HEK293 (cell line): Measurements from ENCODE around the gene ZNF330.
A peak's percentile ranks its signal among the peaks of the same experiment; 100 is the strongest.

ENCODE experiments used
- CTCF ChIA-PET: fragments of 350-600 bp; formaldehyde crosslinking; extraction: SDS; loops from one replicate; lab custom pipeline; 2021; ENCODE audit warnings: antibody characterized with exemption; lab: Yijun Ruan, JAX
- POLR2A ChIA-PET: fragments of 300-600 bp; formaldehyde crosslinking; extraction: SDS; loops from one replicate; lab custom pipeline; 2020; ENCODE audit warnings: antibody characterized with exemption, inconsistent platforms; lab: Yijun Ruan, JAX
- H3K27ac ChIP-seq: fragments of 200-500 bp; sonication (Bioruptor generic); 2 replicates; pipeline ENCODE4 v1.5.1; 2014; ENCODE audit warnings: low read depth, low read length, control low read depth, inconsistent platforms; ENCODE audit errors: extremely low read depth
- H3K36me3 ChIP-seq, 2 experiments: fragments of 200-500 bp in 1 of 2; sonication (Bioruptor generic) in 1 of 2; 1 replicate in 1 of 2; 2 replicates in 1 of 2; pipeline ENCODE4 v1.5.1; 2014 to 2017; ENCODE audit warnings: inconsistent platforms in 2 of 2, low read length in 2 of 2; ENCODE audit not compliant: control insufficient read depth in 2 of 2, insufficient read depth in 1 of 2
- H3K4me1 ChIP-seq: fragments of 200-500 bp; sonication (Bioruptor generic); 2 replicates; pipeline ENCODE4 v1.5.1; 2014; ENCODE audit warnings: mild to moderate bottlenecking, low read length, inconsistent platforms; ENCODE audit not compliant: control insufficient read depth, insufficient read depth
- H3K4me3 ChIP-seq: 2 replicates; pipeline ENCODE4 v1.5.1; 2011; ENCODE audit warnings: low read depth, mild to moderate bottlenecking, control low read depth, low read length, moderate library complexity
- H3K9me3 ChIP-seq: fragments of 200-500 bp; sonication (Bioruptor generic); 2 replicates; pipeline ENCODE4 v1.5.1; 2014; ENCODE audit warnings: low read depth, low read length, inconsistent platforms; ENCODE audit not compliant: control insufficient read depth, insufficient read depth
- GLI2 ChIP-seq: fragments of 450-650 bp; formaldehyde crosslinking; IDR thresholded peaks from 2 replicates; pipeline ENCODE4; 2017; ENCODE audit warnings: missing biosample characterization, missing genetic modification characterization, low read depth, borderline replicate concordance
- HOXC10 ChIP-seq: sonication (generic); formaldehyde crosslinking; IDR thresholded peaks from 2 replicates; pipeline ENCODE4 v1.8.1; 2023; ENCODE audit warnings: mild to moderate bottlenecking, missing genetic modification reagents
- MEIS1 ChIP-seq: sonication (generic); formaldehyde crosslinking; IDR thresholded peaks from 2 replicates; pipeline ENCODE4 v1.8.1; 2022; ENCODE audit warnings: missing genetic modification reagents, mild to moderate bottlenecking, borderline replicate concordance
- SP7 ChIP-seq: fragments of 450-650 bp; formaldehyde crosslinking; IDR thresholded peaks from 2 replicates; pipeline ENCODE4 v1.5.1; 2016; ENCODE audit warnings: missing biosample characterization, missing genetic modification characterization
- ZBTB1 ChIP-seq: fragments of 450-650 bp; formaldehyde crosslinking; IDR thresholded peaks from 2 replicates; pipeline ENCODE4 v1.5.1; 2016; ENCODE audit warnings: missing biosample characterization, missing genetic modification characterization
- ZFP3 ChIP-seq: fragments of 450-650 bp; formaldehyde crosslinking; IDR thresholded peaks from 2 replicates; pipeline ENCODE4 v1.5.1; 2016; ENCODE audit warnings: low read depth, missing biosample characterization, missing genetic modification characterization
- ZFP37 ChIP-seq: fragments of 450-650 bp; formaldehyde crosslinking; IDR thresholded peaks from 2 replicates; pipeline ENCODE4 v1.5.1; 2016; ENCODE audit warnings: missing biosample characterization, missing genetic modification characterization
- ZNF114 ChIP-seq: fragments of 450-650 bp; formaldehyde crosslinking; IDR thresholded peaks from 2 replicates; pipeline ENCODE4 v1.5.0; 2017; ENCODE audit warnings: missing biosample characterization, missing genetic modification characterization
- ZNF146 ChIP-seq: fragments of 450-650 bp; formaldehyde crosslinking; IDR thresholded peaks from 2 replicates; pipeline ENCODE4 v1.5.1; 2016; ENCODE audit warnings: missing biosample characterization, missing genetic modification characterization
- ZNF175 ChIP-seq: fragments of 450-650 bp; formaldehyde crosslinking; IDR thresholded peaks from 2 replicates; pipeline ENCODE4 v1.5.1; 2016; ENCODE audit warnings: missing biosample characterization, missing genetic modification characterization
- ZNF2 ChIP-seq: fragments of 450-650 bp; formaldehyde crosslinking; IDR thresholded peaks from 2 replicates; pipeline ENCODE4 v1.5.1; 2016; ENCODE audit warnings: missing biosample characterization, missing genetic modification characterization
- ZNF223 ChIP-seq: fragments of 450-650 bp; formaldehyde crosslinking; IDR thresholded peaks from 2 replicates; pipeline ENCODE4 v1.5.1; 2016; ENCODE audit warnings: missing biosample characterization, missing genetic modification characterization
- ZNF266 ChIP-seq: fragments of 450-650 bp; formaldehyde crosslinking; IDR thresholded peaks from 2 replicates; pipeline ENCODE4 v1.5.1; 2016; ENCODE audit warnings: missing biosample characterization, missing genetic modification characterization, low read depth
- ZNF416 ChIP-seq: fragments of 450-650 bp; formaldehyde crosslinking; IDR thresholded peaks from 2 replicates; pipeline ENCODE4 v1.5.1; 2016; ENCODE audit warnings: missing biosample characterization, missing genetic modification characterization
- ZNF426 ChIP-seq: fragments of 450-650 bp; formaldehyde crosslinking; IDR thresholded peaks from 2 replicates; pipeline ENCODE4 v1.5.1; 2017; ENCODE audit warnings: missing biosample characterization, missing genetic modification characterization, mild to moderate bottlenecking, inconsistent platforms, moderate library complexity
- ZNF473 ChIP-seq: fragments of 450-650 bp; formaldehyde crosslinking; IDR thresholded peaks from 2 replicates; pipeline ENCODE4 v1.5.1; 2017; ENCODE audit warnings: missing biosample characterization, missing genetic modification characterization
- ZNF555 ChIP-seq: fragments of 450-650 bp; formaldehyde crosslinking; conservative IDR thresholded peaks from 2 replicates; pipeline ENCODE4 v1.5.1; 2017; ENCODE audit warnings: missing biosample characterization, mild to moderate bottlenecking, missing genetic modification characterization, inconsistent platforms
- ZNF585B ChIP-seq: fragments of 450-650 bp; formaldehyde crosslinking; IDR thresholded peaks from 2 replicates; pipeline ENCODE4 v1.5.1; 2016; ENCODE audit warnings: missing biosample characterization, missing genetic modification characterization
- ZNF785 ChIP-seq: fragments of 450-650 bp; formaldehyde crosslinking; IDR thresholded peaks from 2 replicates; pipeline ENCODE4 v1.5.1; 2016; ENCODE audit warnings: missing biosample characterization, missing genetic modification characterization
- ZNF792 ChIP-seq: fragments of 450-650 bp; formaldehyde crosslinking; IDR thresholded peaks from 2 replicates; pipeline ENCODE4 v1.5.1; 2016; ENCODE audit warnings: missing biosample characterization, missing genetic modification characterization

ZNF330 gene

DNA sequence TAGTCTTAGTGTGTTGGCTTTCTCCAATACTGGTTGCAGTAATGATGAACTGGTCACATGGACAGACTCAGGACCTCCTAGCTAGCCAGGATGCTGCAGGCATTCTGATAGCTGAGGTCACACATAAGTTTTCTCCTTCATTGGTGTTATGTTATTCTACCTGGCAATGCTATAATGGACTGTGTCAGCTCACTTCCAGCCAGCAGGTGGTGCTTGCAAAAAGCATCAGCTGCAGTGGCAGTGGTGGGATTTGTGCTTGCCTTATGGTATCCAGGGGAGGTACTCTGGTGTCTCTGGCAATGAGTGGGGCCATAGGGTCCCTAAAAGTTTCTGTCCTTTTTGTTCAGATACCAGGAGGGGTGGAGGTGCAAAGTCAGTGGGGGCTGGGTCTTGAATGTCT is 33.6 kb downstream of the ZNF330 start:
- no peak overlapping the region for H3K4me3 ChIP-seq
- no peaks in the 10 kb centered on the region for H3K4me1 ChIP-seq
- POLR2A ChIA-PET: no interaction called here
- TF ChIP-seq ZNF146 (tag by site-specific recombination) (no peak), ZNF2 (tag by site-specific recombination) (0 out of 2 replicates have a peak, but pooled peaks have one; percentile 30)
- CTCF ChIA-PET: interaction anchor here (0.6 kb wide), 3 partner anchors 24 to 392 kb away, joined by 3 to 4 read pairs (median 3); no protein-coding TSS in a partner anchor
- no peaks in the 10 kb centered on the region for H3K9me3 ChIP-seq
- H3K36me3 ChIP-seq: no peaks in the 10 kb centered on the region
- no peak overlapping the region for H3K27ac ChIP-seq

DNA sequence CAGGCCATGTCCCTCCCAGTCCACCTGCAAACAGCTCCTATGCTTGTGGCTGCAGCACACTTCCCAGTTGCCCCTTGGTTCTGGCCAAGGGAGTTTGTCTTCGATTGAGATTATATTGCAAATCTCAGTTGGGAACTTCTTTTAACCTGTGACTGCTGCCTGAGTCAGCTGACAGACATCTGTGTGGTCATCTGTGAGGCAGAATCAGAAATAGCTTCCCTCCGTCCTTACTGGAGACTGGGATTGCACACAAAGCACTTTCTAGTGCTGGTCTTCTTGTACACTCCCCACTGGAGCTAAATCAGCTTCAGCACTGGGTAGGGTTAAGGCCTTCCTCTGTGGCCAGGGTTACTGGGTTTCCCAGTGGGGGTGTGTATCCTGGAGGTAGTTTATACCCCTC is 34.3 kb downstream of the ZNF330 start:
- ChIA-PET POLR2A (no interaction called here), CTCF (no interaction called here)
- TF ChIP-seq ZNF266 (tag by site-specific recombination) (no peak), ZNF555 (tag by site-specific recombination) (no peak), ZFP37 (tag by site-specific recombination) (no peak), ZNF792 (tag by site-specific recombination) (no peak), ZNF426 (tag by site-specific recombination) (no peak), HOXC10 (no peak), ZNF585B (tag by site-specific recombination) (no peak), GLI2 (tag by site-specific recombination) (no peak), MEIS1 (CRISPR knock-in tag) (no peak), ZNF473 (tag by site-specific recombination) (no peak)
- H3K27ac ChIP-seq: no peak overlapping the region
- no peaks in the 10 kb centered on the region for H3K9me3 ChIP-seq
- H3K36me3 ChIP-seq: no peaks in the 10 kb centered on the region
- H3K4me1 ChIP-seq: no peaks in the 10 kb centered on the region
- H3K4me3 ChIP-seq: no peak overlapping the region

DNA sequence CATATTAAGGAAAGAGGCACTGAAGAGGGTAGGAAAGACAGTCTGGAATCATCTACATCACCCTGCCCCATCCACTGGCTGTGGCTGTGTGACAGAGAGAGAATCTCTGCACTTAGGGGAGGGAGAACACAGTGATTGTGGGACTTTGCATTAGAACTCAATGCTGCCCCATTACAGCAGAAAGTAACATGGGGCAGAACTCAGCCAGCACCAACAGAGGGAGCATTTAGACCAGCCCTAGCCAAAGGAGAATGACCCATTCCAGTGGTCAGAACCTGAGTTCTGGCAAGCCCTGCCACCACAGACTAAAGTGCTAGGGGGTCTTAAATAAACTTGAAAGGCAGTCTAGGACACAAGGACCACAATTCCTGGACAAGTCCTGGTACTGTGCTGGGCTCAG is 37.9 kb downstream of the ZNF330 start:
- H3K9me3 ChIP-seq: no peaks in the 10 kb centered on the region
- H3K36me3 ChIP-seq: no peaks in the 10 kb centered on the region
- no peaks in the 10 kb centered on the region for H3K4me1 ChIP-seq
- H3K4me3 ChIP-seq: no peak overlapping the region
- H3K27ac ChIP-seq: no peak overlapping the region
- POLR2A ChIA-PET: no interaction called here
- CTCF ChIA-PET: no interaction called here
- TF ChIP-seq ZBTB1 (tag by site-specific recombination) (no peak), ZNF114 (tag by site-specific recombination) (no peak), ZNF223 (tag by site-specific recombination) (no peak), ZNF416 (tag by site-specific recombination) (no peak)

DNA sequence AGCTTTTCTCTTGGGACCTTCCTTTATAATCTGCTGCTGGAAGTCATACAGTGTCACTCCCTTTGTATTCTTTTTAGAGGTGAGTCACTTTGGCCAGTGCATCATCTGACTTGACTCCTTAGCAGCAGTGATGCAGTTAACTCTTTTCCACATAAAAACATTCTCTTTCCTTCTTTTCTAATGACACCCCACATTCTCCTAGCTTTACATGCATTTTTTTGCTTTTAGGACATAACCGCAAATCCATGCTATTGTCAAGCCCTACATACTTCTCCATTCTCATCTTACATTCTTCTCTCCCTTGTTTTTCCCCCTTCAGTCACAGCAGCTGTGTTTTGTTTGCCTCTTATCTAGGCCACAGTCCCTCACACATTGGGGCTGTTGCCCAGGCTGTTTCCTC is 55.1 kb downstream of the ZNF330 start:
- TF ChIP-seq ZNF785 (tag by site-specific recombination): no peak
- TF ChIP-seq ZFP3 (tag by site-specific recombination): no peak
- TF ChIP-seq ZNF175 (tag by site-specific recombination): no peak
- no peak for TF ChIP-seq SP7 (tag by site-specific recombination)

More for the DNA sequence above, 55.1 kb downstream of the ZNF330 start:
- POLR2A ChIA-PET: no interaction called here
- Histone ChIP-seq H3K4me1 (no peaks in the 10 kb centered on the region), H3K27ac (no peak overlapping the region), H3K4me3 (no peak overlapping the region), H3K9me3 (no peaks in the 10 kb centered on the region), H3K36me3 (no peaks in the 10 kb centered on the region)
- CTCF ChIA-PET: interaction anchor here (0.6 kb wide), 1 partner anchor 11 kb away, joined by 3 read pairs; no protein-coding TSS in a partner anchor
